ENCODE results near the gene GPX3. TPM values are rescaled to one million over a fixed set of nuclear protein-coding genes. Genes with fewer than 3 reads are reported as not detected.
A peak's percentile ranks its signal among the peaks of the same experiment; 100 is the strongest.

Gene GPX3
- total and polyA plus RNA-seq, 2 of the 13 experiments (the other 11 are each of a cell fraction or from before 2014, with no cell fraction given): 33.8 to 1,892 TPM

GRCh38 chr5:151040211-151040747 is 19.9 kb downstream of the GPX3 start (continued):
- TF ChIP-seq MXD4 (CRISPR knock-in tag; IDR thresholded peaks at IDR 0.05): 0 out of 2 replicates have a peak, but pooled peaks have one; percentile 42
- peak; percentile 50 for TF ChIP-seq MYC (CRISPR knock-in tag; IDR thresholded peaks at IDR 0.05; ENCODE audit: borderline replicate concordance)
- TF ChIP-seq AKAP8 (CRISPR knock-in tag; IDR thresholded peaks at IDR 0.05): no peak
- TF ChIP-seq TBL1XR1 (IDR thresholded peaks at IDR 0.05; ENCODE audit: borderline replicate concordance, low read length, partially characterized antibody): no peak

- no peak overlapping the region for H3K4me2 ChIP-seq (ENCODE audit: low read depth, low read length)
- H3K36me3 ChIP-seq (replicated peaks in 1 of 2; ENCODE audit: control insufficient read depth in 1 of 2, insufficient read depth in 2 of 2, low read length in 2 of 2): peaks cover 37 to 84% of the 10 kb centered on the region in 2 experiments
- peaks cover 39% of the 10 kb centered on the region for H3K4me1 ChIP-seq (ENCODE audit: insufficient read depth, low read length)
- in situ Hi-C loops (cut with HindIII; ENCODE audit: extremely low pct_ligation_motif_present, low pct_unique_long_range_greater_than_20kb): loop anchor here (10.0 kb wide), 1 partner anchor 203 kb away; no protein-coding TSS in a partner anchor
- 97% methylated on average over 11 of the region's 11 CpGs for WGBS (ENCODE audit: low lambda C conversion rate)
- no peaks in the 10 kb centered on the region for H3K79me2 ChIP-seq (ENCODE audit: insufficient read depth, low read length)
- no peaks in the 10 kb centered on the region for H4K20me1 ChIP-seq (ENCODE audit: insufficient read depth, low read length)
- no peaks in the 10 kb centered on the region for H3K9me3 ChIP-seq (ENCODE audit: low read length)
- no peak overlapping the region for H3K9ac ChIP-seq (ENCODE audit: insufficient read depth, low read depth, low read length)
- no peak for DNase-seq (ENCODE audit: low spot score)
- ChIA-PET CTCF (ENCODE audit: low intra/inter-chr PET ratio, low total read pairs) (no interaction called here), POLR2A (interaction anchor here (2.3 kb wide), 1 partner anchor 21 kb away, joined by 10 read pairs; the partner anchor contains the start of gene GPX3)
- H3K27ac ChIP-seq (ENCODE audit: extremely low read length, insufficient read depth, low read length): no peak overlapping the region
- BruUV-seq (replicated peaks): no TSS peak
- no peak for FAIRE-seq
- no peak overlapping the region for H3K4me3 ChIP-seq (replicated peaks in 1 of 3; ENCODE audit: insufficient read depth in 1 of 3, low read depth in 2 of 3, low read length in 3 of 3)
- no peak for ATAC-seq
- H2AFZ ChIP-seq (ENCODE audit: low read length): no peak overlapping the region
- intact Hi-C loops (cut with micrococcal nuclease; ENCODE audit: unreplicated experiment): loop anchor here (2.0 kb wide), 1 partner anchor 21 kb away; the partner anchor contains the start of gene GPX3
- no peaks in the 10 kb centered on the region for H3K27me3 ChIP-seq (ENCODE audit: control insufficient read depth in 1 of 2, insufficient read depth in 2 of 2, low read length in 2 of 2)
- no peak for TF ChIP-seq ZNF800 (CRISPR knock-in tag; IDR thresholded peaks at IDR 0.05)
- TF ChIP-seq PBX3 (CRISPR knock-in tag; IDR thresholded peaks at IDR 0.05; ENCODE audit: borderline replicate concordance): no peak
- TF ChIP-seq MED8 (CRISPR knock-in tag; IDR thresholded peaks at IDR 0.05; ENCODE audit: insufficient replicate concordance): no peak
- no peak for TF ChIP-seq ZBTB34 (CRISPR knock-in tag; IDR thresholded peaks at IDR 0.05)
- TF ChIP-seq HOXA7 (CRISPR knock-in tag; IDR thresholded peaks at IDR 0.05): no peak
- TF ChIP-seq ZFP91 (CRISPR knock-in tag; IDR thresholded peaks at IDR 0.05; ENCODE audit: borderline replicate concordance): no peak
- TF ChIP-seq KLF13 (CRISPR knock-in tag; IDR thresholded peaks at IDR 0.05): no peak
- TF ChIP-seq ZNF275 (CRISPR knock-in tag; IDR thresholded peaks at IDR 0.05; ENCODE audit: borderline replicate concordance): no peak
- no peak for TF ChIP-seq ZNF343 (CRISPR knock-in tag; IDR thresholded peaks at IDR 0.05)
Observed at GRCh38 chr5:151041577-151042268, 21.3 kb downstream of the GPX3 start.
